ENCODE data around the gene ZRANB2.

DNA sequence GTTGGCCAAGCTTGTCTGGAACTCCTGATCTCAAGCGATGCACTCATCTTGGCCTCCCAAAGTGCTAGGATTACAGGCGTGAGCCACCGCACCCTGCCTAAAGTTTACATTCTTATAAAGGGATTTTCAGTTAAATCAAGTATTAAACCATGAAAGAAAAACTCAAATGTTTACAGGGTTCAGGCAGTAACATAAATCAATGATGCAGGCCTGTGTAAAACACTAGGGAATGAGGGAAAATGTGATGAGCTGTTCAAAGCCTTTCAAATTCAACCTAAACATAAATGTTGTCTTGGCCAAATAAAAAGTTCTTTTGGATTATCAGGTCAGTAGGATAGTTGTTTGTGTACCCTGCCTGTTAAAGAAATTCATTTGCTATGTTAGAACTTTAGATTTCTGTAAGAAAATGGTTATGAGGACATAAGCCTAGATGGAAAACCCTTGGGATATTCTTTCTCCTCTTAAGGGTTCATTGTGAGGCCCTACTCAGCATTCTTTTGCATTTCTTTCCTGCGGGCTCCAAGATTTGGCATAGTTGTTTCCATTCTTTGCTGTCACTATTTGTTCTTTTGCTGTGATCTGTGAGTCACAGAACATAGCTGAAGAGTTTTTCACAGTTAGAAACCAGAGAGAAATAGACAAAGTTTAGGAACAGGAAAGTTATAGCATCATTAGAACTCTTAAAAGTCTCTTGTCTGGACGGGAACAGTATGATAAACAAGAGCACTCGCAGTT, 8.9 kb upstream of the ZRANB2 start:
- TF ChIP-seq POLR2A (IDR thresholded peaks at IDR 0.05) (no peak), CTCF (IDR thresholded peaks at IDR 0.05) (no peak)

Measured in breast epithelium (tissue), 3 donors.